UCSD-AML1 (cell line): ENCODE results near the gene ID2.
A peak's percentile ranks its signal among the peaks of the same experiment; 100 is the strongest.

Experiments
- DNase-seq: peaks from one replicate; lab custom pipeline; 2025; ENCODE audit not compliant: unreplicated experiment; lab: John Stamatoyannopoulos, UW

ID2 gene

DNA sequence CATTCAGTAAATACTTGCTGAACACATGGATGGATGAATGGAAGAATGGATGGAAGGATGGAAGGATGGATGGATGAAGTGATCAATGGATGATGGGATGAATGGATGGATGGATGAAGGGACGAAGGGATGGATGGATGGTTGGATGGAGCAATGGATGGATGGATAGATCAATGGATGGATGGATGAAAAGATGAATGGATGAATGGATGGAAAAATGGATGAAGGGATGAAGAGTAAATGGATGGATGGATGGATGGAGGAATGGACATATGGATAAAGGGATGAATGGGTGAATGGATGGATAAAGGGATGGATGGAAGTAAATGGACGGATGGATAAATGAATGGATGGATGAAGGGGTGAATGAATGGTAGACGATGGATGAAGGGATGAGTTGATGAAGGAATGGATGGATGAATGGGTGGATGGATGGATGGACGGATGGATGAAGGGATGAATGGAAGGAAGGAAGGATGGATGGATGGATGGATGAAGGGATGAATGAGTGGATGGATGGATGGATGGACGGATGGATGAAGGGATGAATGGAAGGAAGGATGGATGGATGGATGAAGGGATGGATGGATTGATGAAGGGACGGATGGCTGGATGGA lies 13.9 kb upstream of the ID2 start:
- no peak for DNase-seq

DNA sequence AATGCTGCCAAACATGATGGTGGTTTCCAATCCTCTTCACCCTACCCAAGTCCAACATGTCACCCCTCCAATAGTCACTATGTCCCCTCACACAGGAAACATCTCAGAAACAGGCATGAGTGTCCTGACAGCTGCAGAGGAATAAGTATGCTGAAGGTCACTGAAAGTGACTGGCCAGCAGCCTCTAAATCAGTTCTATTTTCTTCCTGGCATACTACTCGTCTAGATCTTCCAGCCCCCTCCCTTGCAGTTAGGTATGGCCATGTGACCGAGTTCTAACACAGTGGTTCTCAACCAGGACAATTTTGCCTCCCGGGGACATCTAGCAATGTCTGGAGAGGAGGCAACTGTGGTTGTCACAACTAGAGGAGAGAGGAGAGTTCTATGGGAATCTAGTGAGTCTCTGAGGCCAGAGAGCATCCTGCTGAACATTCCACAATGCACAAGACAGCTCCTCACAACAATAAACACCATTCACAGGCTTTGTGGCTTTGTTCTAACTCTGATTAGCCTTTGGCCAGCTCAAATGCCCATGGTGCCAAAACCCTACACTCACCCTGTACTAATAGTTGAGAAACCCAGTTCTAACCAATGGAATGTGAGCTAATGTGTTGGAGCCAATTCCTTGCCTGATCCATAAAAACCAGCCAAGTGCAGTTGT lies 12.6 kb upstream of the ID2 start:
- no peak for DNase-seq

DNA sequence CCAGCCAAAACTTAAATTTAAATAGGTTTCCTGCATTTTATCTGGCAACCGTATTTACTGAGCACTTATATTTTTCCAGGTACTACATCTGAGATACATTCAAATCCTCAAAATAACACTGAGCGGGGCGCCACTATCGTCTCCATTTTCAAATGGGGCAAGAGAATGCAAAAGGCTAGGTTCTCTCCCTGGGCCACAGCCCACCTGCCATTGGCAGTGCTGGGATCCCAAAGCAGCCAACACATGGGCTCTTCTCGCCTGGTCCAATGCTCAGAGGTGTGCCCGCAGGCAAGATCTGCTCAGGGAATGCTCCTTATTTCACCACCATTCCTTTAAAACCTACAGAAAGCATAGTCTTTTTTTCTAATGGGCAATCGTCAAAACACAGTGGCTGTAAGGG lies 11.3 kb upstream of the ID2 start:
- DNase-seq, result no peak

- DNase-seq, result no peak
Measured at GRCh38 chr2:8671176-8671575, 10.7 kb upstream of the ID2 start.

DNA sequence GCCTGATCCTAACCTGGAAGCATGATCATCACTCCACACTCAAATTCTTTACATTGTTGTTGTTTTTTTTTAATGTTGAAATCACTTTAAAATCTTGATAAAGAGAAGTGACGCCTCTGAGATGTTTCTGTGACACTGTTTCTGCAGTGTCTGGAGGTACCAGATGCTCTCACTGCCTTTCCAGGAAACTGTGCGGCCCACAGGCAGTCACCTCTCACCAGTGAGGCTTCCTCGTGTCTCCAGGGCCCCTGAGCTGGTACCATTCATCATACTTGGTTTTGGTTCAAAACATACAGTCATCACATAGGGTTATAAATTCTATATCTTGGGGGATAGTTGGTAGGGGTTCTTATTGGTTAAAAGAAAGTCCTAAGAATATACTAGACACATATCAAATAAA lies 10.1 kb upstream of the ID2 start:
- no peak for DNase-seq

DNA sequence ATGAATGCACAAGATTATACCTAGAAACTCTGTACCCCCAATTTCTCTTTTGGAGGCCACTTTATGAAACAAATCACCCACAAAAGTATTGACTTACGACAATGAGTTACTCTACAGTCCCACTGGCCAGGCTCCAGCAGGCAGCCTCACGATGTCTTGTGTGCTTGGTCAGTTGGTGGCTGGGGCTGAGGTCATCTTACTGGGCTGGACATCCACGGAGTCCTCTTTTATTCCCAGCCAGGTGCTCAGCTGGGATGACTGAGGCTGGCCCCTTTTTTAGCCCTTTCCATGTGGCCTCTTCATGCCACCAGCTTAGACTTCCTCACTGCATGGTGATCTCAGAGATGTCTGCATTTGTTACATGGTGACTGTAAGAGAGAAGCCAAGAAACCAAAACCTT lies 8.9 kb upstream of the ID2 start:
- no peak for DNase-seq

GRCh38 chr2:8673381-8673780 lies 8.5 kb upstream of the ID2 start:
- no peak for DNase-seq

- DNase-seq, result no peak
Measured at GRCh38 chr2:8674420-8675009, 7.3 kb upstream of the ID2 start.

DNA sequence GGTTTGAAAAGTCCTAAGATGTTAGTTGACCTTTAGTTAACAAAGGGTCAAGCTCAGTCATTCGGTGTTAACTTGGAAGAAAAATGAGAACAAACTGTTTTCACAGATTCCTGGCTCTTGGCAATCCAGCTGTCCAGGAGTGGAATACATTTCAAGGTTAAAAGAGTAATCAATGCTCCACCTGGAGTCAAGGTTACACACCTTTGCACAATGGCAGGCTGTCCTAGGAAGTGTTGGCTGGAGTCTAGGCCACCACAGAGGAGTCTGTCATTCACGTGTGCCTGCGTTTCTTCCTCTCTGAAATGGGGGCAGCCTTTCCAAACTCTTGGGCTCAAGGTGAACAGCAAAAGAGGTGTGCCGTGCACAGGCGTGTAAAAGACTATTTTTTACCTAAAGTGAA lies 6.3 kb upstream of the ID2 start:
- no peak for DNase-seq

DNA sequence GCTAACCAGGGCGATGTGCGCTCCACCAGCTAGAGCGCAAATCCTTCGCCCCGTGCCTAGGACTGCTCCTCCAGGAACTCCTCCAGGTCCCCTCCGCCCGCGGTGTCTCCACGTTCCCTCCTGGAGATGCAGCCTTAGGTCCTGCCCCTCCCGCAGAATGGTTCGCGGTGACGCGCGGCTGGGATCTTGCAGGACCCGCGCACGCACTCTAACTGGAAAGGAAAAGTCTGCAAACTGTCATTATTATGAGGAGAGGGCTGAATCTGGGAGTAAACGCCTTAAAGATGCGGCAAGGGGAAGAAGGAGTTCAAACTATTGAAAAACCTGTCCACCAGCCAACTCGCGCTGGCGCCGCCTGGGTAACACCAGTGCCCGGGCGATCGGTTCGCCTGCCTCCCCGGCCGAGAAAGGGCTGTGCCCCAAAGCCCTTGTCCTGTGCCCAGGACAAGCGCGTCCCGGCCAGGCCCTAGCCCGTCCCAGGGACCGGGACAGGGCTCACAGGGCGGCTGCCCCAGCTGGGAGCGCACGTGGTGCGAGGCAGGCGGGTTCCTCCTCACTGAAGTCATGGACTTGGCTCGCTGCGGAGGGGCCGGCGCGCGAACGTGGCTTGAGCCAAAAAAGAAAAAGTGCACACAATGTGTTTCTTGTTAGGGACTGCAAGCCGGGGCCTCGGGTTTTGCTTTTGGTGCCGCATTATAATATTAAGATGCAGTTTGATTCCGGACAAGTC lies 5.5 kb upstream of the ID2 start:
- DNase-seq, result no peak

DNA sequence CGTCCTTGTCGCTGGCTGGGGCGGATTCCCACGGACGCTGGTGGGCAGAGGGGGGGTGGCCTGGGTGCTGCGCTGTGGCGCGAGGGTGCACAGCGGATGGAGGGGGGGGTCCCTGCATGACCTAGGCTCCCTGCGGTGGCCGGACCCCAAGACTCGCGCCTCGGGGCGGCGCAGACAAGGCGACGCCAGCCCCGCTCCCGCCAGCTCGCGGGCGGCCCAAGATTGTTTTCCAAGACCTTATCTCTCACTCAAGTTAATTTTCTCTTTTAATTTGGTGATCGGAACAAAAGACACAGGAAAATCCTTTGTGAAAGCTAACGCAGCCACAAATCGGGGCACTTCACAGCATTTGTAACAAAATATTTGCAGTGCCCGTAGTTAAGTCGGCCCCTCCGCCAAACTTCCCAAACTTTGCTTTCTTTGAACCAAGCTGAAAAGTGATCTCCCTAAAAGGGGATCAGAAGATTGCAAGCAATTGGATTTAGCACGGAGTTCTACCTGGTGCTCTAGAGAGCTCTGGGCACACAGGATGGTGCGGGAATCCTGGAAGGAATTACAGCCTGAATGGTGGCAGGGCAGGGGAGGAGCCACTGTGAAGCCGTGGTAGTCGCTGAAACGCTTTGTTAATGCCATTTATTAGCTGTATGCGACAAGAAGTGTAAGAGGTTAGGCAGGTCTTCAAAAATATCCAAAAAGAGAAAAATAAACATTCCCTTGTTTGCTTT lies 4.8 kb upstream of the ID2 start:
- DNase-seq, result no peak

- DNase-seq, result peak; percentile 72
Measured at GRCh38 chr2:8677646-8678592, 3.9 kb upstream of the ID2 start.

DNA sequence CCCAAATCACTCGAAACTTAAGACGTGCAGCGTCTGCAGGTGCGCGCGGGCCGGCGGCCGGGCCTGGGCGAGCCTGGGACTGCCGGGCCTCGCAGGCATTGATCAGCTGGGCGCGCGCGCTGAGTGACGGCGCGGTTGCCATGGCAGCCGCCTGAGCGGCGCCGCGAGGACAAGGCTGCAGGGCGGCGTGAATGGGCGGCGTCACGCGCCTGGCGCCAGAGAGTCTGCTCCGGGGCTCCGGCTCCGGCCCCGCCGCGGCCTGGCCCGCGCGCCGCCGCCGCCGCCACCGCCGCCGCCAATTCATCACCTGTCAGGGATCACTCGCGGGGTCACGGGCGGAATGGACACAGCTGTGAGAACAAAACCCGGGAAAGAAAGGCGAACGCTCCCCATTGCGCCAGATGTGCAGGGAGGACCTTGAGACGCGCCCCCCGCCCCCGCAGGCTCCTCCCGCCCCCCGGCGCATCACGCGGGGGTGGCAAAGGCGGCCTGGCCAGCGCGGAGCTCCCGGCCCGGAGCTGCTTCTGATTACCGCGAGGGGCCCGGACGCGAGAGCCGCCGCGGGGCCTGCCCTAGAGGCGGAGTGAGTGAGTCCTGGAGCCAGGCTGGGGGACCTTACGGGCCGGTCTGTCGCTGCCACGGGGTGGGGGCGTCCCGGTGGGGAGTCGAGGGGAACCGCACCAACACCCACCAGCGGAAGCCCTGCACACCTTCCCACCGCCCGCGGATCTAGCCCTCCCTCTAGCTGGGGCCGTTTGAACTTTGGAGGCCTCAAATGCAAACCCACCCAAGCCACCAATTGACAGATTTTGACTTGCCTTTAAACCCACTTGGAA lies 2.9 kb upstream of the ID2 start:
- peak; percentile 91 for DNase-seq

- DNase-seq, result no peak
Measured at GRCh38 chr2:8679567-8679826, 2.4 kb upstream of the ID2 start.

DNA sequence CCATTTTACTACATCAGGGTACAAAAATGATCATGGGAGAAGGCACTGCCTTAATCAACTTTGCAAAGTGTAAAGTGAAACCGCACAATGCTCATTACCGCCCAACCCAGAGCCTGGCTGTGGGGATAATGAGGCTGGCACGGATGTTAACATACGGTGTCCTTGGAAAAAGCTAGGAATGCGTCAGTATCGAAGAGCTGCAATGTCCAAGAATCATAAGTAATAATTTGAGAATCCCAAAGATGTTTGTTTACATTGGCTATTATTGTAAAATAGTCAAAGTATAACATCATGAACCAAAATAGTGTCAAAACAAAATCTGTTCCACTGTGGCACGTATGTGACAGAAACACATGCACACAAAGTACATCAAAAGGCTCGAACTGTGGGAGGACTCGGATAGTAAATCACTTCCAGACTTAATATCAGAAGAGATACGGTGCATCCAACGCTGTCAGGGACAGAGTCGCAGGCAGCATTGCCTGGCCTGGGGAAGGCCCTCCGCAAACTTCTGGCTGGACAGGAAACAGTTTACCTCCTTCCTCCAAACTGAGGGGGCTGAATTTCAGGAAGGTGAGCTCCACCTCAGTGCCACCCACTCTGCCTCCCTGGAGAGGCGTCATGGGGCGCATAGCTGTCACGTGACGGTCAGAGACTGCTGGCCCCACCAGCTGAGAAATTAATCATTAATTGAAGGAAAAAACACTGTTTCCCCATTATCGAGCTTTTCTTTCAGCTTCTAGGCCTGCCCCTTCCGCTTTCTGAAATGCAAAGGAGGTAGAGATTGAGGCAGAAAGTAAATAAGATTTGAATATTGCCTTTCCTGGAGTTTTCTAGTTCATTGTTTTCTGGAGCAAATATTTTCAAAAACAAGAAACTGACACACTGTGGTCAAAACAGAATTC lies 1.8 kb upstream of the ID2 start:
- no peak for DNase-seq

DNA sequence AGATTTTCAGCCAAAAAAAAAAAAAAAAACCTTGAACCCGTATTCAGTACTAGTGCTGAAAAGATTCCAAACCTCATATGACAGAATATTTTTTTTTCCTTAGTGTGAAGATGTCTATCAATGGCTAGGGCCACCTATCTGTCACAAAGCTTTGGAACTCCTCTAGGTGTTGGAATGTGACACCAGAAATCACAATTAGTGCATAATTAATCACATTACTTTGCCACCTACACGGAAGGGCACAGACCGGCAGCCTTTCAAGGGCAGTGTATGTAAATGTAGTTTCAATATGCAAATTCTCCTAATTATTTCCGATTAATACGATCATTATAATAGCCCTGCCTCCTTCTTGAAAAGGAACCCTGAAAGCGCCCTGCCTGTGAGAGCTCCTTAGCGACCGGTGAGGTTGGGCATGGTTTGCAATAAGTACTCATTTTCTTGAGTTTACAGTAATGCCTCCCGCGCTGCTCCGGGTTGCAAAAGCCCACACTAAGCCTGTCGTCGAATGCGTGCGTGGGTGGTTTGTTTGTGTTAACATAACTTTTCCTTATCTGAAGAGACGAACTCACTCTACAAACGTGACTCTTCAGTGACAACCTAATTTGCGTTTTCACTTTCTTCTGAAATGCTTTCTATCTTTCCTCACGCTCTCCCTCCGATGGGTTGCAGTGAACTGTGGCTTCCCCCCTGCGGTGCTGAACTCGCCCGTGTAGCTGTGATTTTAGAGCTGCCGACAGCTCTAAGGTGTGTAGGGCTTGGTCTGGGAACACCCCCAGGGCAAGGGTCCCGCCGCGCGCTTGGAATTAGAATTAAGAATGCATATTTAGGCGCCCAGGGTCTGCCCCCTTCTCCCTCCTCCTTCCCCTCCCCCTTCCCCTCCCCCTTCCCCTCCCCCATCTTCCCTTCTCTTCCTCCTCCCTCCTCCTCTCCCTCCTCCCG lies 765 bp upstream of the ID2 start:
- DNase-seq, result peak; percentile 66
